ENCODE results near the gene SS18.

SS18 gene

DNA sequence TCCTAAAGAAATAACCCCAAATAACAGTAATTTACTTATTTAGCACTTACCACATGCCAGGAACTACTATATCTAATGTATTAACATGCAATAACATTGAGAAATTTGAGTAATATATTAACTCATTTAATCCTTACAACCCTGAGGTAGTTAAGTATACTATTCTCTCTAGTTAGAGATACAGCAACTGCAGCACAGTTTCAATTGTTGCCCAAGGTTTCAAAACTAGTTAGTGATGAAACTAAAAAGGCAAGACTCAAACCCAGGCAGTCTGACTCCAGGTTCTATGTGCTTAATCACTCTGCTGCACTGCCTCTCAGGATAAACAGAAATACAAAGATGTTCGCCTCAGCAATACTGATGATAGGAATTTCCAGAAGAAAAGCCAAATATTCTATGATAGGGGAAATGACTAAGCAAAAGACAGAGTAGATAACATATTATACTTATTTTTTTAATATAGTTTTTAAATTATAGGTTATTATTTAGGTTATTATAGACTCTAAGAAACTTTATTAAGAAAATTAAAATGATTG is 88.0 kb downstream of the SS18 start:
- no peak for DNase-seq (ENCODE audit: low spot score)

DNA sequence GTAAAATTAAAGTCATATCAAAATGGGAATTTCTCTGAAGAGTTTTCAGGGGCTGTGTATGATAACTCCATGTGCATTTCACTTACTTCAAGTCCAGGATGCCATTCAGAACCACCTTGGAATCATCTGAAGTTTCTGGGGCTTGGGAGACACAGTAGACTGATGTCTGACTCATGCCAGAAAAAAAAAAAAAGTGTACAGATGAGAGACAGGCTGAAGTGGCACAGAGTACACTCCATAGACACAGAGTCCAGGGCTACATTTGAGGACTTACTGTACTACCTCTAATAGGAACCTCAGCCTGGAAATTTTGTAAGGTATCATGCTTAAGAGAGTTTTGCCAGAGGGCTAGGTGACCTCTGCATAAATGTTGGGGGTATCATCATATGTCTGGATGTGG is 92.0 kb downstream of the SS18 start:
- no peak for DNase-seq (ENCODE audit: low spot score)

DNA sequence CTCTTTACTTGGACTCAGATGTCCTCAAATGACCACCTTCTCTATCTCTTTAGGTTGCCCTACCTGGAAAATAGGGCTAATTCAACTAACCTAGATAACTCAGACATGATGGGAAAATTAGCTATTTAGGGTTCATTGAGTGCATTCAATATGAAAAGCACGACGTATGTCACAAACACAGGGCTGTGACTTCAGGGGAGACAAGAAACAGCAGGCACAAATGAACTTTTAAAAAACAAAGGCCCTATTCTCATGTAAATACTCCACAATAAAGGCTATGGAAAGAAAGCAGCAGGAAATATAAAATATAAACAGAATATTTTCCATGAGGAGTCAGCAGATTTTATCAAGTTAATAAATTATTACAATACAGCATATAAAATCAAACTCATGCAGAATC is 97.8 kb downstream of the SS18 start:
- DNase-seq (ENCODE audit: low spot score), result no peak

DNA sequence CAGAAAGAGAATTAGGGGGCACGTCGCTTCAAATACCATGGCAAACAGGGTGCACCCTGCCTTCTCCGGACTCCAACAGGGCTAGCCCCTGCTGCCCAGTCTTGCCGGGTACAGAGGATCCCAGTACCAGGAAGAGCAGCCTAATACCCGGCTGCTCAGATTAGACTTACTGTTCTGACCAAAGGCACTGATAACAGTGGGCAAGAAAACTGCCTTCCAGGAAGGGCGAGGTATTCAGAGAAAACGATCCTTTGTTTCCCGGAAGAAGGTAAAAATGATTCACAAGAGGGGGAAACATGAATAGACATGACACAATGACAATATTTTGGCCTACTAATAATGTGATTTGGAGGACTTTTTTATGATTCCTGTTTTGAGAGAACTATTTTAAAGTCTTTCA is 99.9 kb downstream of the SS18 start:
- DNase-seq (ENCODE audit: low spot score), result no peak

DNA sequence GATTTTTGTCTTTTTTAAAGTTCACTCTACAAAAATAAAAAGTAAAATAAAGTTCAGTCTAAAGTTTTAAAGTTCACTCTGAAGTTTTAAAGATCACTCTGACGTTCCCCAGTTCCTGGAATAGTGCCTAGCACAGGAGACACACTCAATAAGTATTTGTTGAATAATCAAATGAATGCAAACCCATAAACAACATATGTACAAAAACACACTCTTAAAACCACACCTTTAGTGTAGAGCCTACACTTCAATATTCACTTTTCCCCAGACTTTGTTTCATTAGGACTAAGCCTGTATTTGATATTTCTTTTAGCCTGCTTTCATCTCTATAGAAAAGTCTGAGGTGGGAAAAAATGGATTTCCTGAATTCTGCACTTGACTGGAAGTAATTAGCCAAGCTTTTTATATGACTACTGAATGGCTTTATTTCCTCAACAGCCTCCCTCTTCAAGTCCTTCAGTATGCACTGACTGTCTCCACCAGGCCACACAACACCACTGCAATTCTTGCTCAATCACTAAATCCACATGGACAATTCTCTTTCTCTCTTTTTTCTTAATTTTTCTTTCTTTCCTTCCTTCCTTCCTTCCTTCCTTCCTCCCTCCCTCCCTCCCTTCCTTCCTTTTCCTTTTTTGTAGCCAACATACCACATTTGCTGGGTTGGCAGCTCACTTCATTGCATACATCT is 104.6 kb downstream of the SS18 start:
- DNase-seq (ENCODE audit: low spot score), result no peak

DNA sequence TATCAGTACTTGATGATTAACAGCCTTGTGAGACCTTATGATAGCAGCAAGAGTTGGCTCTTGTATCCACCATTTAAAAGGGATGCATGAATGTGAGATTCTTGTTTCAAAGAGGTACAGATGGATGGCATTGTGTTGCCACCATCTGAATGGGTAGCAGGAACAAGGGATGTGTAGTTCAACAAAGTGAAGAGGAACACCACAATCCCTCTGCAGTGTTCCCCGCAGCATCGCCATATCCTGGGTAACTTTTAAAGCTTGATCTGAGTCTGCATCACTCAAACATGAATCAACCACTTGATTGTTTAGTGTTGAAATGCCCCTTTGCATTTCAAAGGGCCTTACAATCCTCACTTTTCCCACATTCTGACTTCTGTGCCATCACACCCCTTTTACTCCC is 106.7 kb downstream of the SS18 start:
- DNase-seq (ENCODE audit: low spot score), result no peak

DNA sequence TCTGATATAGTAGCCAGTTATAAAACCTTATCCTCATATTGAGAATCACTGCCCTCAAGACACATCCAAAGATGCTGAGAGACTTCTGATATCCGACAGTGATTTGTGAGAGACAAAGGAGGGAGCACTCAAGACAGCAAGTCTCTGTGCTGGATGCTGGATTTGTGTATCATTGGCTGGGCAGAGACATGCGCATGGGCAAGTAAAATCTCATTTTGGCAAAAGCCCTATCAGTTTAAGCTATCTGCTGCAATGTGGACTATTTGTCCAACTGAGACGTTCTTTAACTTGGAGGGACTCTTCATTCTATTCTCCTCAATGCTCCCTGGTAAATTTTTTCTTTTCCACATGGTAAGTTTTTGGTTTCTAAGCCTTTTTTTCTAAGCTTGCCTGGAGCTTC is 107.5 kb downstream of the SS18 start:
- DNase-seq (ENCODE audit: low spot score), result no peak

DNA sequence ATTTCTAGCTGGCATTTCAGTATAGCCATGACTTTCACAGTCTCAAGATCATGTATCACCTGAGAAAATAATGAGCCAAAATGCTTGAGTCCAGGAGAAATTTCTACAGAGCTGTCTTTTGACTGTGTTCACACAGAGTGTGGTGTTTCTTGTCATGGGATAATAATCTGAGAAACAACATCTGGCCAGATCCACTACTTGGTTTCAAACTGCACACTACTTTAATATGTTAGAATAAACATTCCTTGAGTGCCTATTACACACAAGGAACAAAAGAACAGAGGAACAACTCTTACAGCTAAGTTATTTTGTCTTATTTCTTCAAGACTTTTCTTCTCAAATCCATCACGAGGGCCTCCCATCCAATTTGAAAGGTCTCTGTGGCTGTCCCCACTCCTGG is 108.3 kb downstream of the SS18 start:
- no peak for DNase-seq (ENCODE audit: low spot score)

DNA sequence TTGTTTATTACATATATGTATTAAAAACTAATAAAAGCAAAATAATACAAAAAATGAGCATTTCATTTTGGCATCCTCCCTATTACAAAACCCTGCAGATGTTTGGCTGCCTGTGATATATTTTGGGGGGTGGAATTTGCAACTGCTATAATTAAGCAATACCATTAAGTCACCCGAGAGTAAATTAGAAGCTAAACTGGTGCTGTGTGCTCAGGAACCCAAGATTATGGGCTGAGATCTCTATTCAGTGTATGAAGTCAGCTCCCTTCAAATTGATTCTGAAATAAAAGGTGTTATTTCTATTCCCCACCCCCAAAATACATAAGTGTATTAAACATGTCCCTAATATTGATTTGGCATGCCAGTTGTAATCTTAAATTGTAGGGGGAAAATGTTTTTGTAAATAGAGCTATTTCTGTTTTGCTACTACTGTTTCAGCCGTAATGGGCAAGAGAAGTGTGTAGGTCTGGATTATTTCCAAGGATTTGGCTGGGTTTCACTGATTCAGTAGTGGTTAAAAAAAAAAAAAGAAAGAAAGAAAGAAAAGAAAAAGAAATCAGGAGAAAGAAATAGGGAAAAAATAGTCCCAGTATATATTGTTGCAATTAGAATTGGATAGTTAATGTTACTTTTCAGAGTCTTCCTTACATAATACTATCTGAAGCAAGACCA is 110.9 kb downstream of the SS18 start:
- DNase-seq (ENCODE audit: low spot score), result no peak

DNA sequence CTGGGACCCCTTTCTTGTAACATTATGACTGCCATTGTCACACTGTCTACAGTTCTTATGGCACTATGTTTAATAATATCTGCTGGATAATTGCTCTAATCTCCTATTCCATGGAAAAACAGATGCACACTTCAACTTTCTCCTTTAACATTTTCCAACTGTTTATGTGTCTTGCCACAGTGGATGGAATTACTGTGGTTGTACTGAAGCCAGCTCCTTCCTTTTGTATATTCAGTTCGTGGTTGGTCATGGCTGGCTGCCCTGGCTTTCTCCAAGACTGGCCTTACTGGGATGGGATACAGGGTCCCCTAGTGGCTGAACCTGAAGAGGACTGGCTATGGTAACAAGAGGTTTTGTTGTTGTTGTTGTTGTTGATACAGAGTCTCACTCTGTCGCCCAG is 113.9 kb downstream of the SS18 start:
- DNase-seq (ENCODE audit: low spot score), result no peak

DNA sequence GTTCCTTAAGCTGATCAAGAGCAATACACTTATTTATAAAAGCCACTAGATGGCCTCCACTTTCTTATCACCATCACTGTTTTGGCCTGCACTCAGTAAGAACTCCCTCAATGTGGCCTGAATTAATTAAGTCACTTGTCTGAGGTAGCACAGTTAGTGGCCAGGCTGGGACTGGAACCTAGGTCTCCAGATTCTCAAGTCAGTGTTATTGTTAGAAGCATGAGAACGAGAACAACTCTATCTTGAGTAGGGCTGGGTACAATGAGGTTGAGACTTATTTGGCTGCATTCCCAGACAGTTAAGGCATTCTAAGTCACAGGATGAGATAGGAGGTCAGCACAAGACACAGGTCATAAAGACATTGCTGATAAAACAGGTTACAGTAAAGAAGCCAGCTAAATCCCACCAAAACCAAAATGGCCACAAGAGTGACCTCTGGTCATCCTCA is 115.8 kb downstream of the SS18 start:
- DNase-seq (ENCODE audit: low spot score), result no peak

All from hepatic stellate cell (primary cell).